A673 (cell line): ENCODE measurements around the gene HRNR. TPM values are rescaled to one million over a fixed set of nuclear protein-coding genes. Genes with fewer than 3 reads are reported as not detected.
"Not testable (repeated sequence)": the region's sequence is repeated elsewhere in the genome, so short reads cannot be mapped to it uniquely, and the experiment has no call there.

Experiments used
- Bru-seq: library from RNA; stranded (reverse); fragments of 400-500 nt; gene quantifications from one replicate; lab custom pipeline; 2021; lab: Mats Ljungman, UMichigan
- BruChase-seq, 2 experiments: library from RNA; stranded (reverse); fragments of 400-500 nt; gene quantifications; one replicate each; lab custom pipeline; 2021; lab: Mats Ljungman, UMichigan
- BruUV-seq: library from RNA; stranded (reverse); fragments of 400-500 nt; replicated peaks from 2 replicates; lab custom pipeline; 2021; lab: Mats Ljungman, UMichigan
- CTCF ChIA-PET: fragments of 300-600 bp; sonication (Branson Sonifier 250); formaldehyde crosslinking; loops from one replicate; lab custom pipeline; 2022; ENCODE audit warnings: antibody characterized with exemption; lab: Charles Lee
- POLR2A ChIA-PET: fragments of 300-600 bp; sonication (Branson Sonifier 250); formaldehyde crosslinking; loops from one replicate; lab custom pipeline; 2022; ENCODE audit warnings: antibody characterized with exemption; ENCODE audit not compliant: low non-redundant PET; lab: Charles Lee
- DNase-seq: peaks from one replicate; pipeline ENCODE4 v3.0.0-alpha.2; 2015; ENCODE audit warnings: low spot score
- H3K27ac ChIP-seq: fragments of 200-600 bp; sonication (generic); 2 replicates; pipeline ENCODE4 v1.5.1; 2016; ENCODE audit warnings: mixed run types, low read depth, mild to moderate bottlenecking, mixed read lengths, antibody characterized with exemption, low read length; ENCODE audit not compliant: poor library complexity, severe bottlenecking
- H3K27me3 ChIP-seq: fragments of 200-600 bp; sonication (generic); replicated peaks from 2 replicates; pipeline ENCODE4 v1.6.1; 2017; ENCODE audit warnings: mixed run types, low read depth, mild to moderate bottlenecking, mixed read lengths, antibody characterized with exemption, low read length; ENCODE audit not compliant: insufficient read depth, poor library complexity
- H3K36me3 ChIP-seq: fragments of 200-600 bp; sonication (generic); 2 replicates; pipeline ENCODE4 v1.6.1; 2016; ENCODE audit warnings: mixed run types, mild to moderate bottlenecking, mixed read lengths, antibody characterized with exemption, low read length; ENCODE audit not compliant: insufficient read depth, poor library complexity, severe bottlenecking
- H3K4me1 ChIP-seq: fragments of 200-600 bp; sonication (generic); 2 replicates; pipeline ENCODE4 v1.6.1; 2017; ENCODE audit warnings: mixed run types, mild to moderate bottlenecking, mixed read lengths, antibody characterized with exemption, low read length; ENCODE audit not compliant: insufficient read depth, poor library complexity, severe bottlenecking
- H3K4me3 ChIP-seq: fragments of 200-600 bp; sonication (generic); 2 replicates; pipeline ENCODE4 v1.5.1; 2016; ENCODE audit warnings: low read depth, mixed run types, mild to moderate bottlenecking, mixed read lengths, low read length; ENCODE audit not compliant: poor library complexity, severe bottlenecking
- H3K9me3 ChIP-seq: fragments of 200-600 bp; sonication (generic); 2 replicates; pipeline ENCODE4 v1.6.1; 2016; ENCODE audit warnings: mixed run types, low read depth, mild to moderate bottlenecking, mixed read lengths, antibody characterized with exemption, low read length; ENCODE audit not compliant: poor library complexity, severe bottlenecking
- EZH2 ChIP-seq: fragments of 200-600 bp; sonication (generic); IDR thresholded peaks from 2 replicates; pipeline ENCODE4 v1.6.1; 2017; ENCODE audit warnings: borderline replicate concordance, low read depth, mild to moderate bottlenecking, mixed read lengths, antibody characterized with exemption, low read length; ENCODE audit not compliant: poor library complexity, severe bottlenecking
- intact Hi-C: fragments of 100-400 bp; cut with micrococcal nuclease; formaldehyde crosslinking; loops from one replicate; pipeline ENCODE4 v1.10.0; 2022; ENCODE audit not compliant: unreplicated experiment
- long read RNA-seq: library from polyadenylated mRNA; stranded (forward); transcript quantifications from one replicate; pipeline ENCODE4 v2.0.0, GENCODE V29; 2022
- total RNA-seq: library from RNA; stranded (reverse); gene quantifications from 2 replicates; pipeline ENCODE4 v1.2.3, GENCODE V29; 2021
- TF ChIP-seq, protein P1 (sequence below): fragments of 300-800, 200-600 bp; sonication (generic); conservative IDR thresholded peaks from 2 replicates; pipeline ENCODE4 v1.5.1; 2017; ENCODE audit warnings: low read depth, mild to moderate bottlenecking, antibody characterized with exemption, low read length, moderate library complexity, mixed read lengths

HRNR gene
- total RNA-seq: not detected in 2 replicates
- Bru-seq, nascent RNA: not detected
- BruChase-seq, experiment 1, labeled RNA remaining after a 2-hour chase: not detected
- BruChase-seq, experiment 2, labeled RNA remaining after a 6-hour chase: not detected
- long read RNA-seq: 0 reads

DNA sequence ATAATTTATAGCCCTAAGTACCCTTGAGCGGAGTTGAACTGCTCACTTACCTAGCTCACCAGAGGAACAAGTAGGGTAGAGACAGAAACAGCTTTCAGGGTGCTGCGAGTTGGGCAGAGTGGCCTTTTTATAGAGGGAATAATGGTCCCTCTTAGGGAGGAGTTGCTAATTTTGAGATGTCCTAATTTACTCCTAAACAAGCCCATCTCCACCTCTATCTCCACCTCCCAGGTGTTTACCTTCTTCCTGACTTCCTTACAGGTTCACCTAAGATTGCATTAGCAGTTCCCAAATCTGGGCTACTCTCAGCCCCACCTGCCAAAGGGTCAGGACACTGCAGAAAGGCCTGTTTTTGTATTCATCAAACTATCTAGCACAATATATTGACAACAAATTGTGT lies at the start of gene HRNR:
Gene HRNR (minus strand): TSS at position 101 of the 400 bp plus-strand sequence. CDS start 940 bp downstream, outside the sequence.
- no TSS peak for BruUV-seq
- H3K4me1 ChIP-seq: no peaks in the 10 kb centered on the region
- no peak for TF ChIP-seq EZH2
- TF ChIP-seq, protein P1, sequence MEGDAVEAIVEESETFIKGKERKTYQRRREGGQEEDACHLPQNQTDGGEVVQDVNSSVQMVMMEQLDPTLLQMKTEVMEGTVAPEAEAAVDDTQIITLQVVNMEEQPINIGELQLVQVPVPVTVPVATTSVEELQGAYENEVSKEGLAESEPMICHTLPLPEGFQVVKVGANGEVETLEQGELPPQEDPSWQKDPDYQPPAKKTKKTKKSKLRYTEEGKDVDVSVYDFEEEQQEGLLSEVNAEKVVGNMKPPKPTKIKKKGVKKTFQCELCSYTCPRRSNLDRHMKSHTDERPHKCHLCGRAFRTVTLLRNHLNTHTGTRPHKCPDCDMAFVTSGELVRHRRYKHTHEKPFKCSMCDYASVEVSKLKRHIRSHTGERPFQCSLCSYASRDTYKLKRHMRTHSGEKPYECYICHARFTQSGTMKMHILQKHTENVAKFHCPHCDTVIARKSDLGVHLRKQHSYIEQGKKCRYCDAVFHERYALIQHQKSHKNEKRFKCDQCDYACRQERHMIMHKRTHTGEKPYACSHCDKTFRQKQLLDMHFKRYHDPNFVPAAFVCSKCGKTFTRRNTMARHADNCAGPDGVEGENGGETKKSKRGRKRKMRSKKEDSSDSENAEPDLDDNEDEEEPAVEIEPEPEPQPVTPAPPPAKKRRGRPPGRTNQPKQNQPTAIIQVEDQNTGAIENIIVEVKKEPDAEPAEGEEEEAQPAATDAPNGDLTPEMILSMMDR: no peak
- no peak within 1 kb of the TSS for H3K4me3 ChIP-seq
- ChIA-PET POLR2A (no interaction called here), CTCF (no interaction called here)
- H3K27ac ChIP-seq: no peak within 1 kb of the TSS
- intact Hi-C loops: no loop called here
- no peaks in the 10 kb centered on the region for H3K36me3 ChIP-seq
- H3K27me3 ChIP-seq: no peaks in the 10 kb centered on the region
- no peak for DNase-seq
- no peaks in the 10 kb centered on the region for H3K9me3 ChIP-seq

DNA sequence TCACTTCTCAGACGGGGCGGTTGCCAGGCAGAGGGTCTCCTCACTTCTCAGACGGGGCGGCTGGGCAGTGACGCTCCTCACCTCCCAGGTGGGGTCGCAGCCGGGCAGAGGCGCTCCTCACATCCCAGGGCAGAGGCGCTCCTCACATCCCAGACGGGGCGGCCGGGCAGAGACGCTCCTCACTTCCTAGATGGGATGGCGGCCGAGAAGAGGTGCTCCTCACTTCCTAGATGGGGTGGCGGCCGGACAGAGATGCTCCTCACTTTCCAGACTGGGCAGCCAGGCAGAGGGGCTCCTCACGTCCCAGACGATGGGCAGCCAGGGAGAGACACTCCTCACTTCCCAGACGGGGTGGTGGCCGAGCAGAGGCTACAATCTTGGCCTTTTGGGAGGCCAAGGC lies 32.4 kb upstream of the HRNR start:
- H3K36me3 ChIP-seq, H3K4me3 ChIP-seq, H3K9me3 ChIP-seq, POLR2A ChIA-PET, H3K4me1 ChIP-seq, H3K27me3 ChIP-seq, BruUV-seq, H3K27ac ChIP-seq, intact Hi-C loops, CTCF ChIA-PET, DNase-seq: not testable (repeated sequence)

DNA sequence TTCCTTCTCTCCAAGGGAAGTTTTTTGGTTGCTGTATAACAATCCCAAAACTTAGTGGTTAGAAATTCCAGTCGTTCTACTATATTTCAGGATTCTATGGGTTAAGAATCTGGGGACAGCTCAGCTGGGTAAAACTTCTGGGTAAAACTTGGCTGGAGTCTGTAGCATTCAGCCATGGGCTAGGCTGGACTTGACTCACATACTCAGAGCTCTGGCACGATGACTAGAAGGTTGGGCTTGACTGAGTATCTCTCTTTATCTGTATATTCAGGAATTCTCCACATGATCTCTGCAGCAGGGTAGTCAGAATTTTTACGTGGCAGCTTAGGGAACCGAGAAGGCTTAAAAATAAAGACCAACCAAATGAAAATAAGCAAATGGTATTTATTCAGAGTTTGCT lies 28.2 kb upstream of the HRNR start:
- no peak overlapping the region for H3K4me3 ChIP-seq
- no peaks in the 10 kb centered on the region for H3K4me1 ChIP-seq
- ChIA-PET CTCF (no interaction called here), POLR2A (no interaction called here)
- TF ChIP-seq EZH2: no peak
- TF ChIP-seq, protein P1: no peak
- H3K27ac ChIP-seq: no peak overlapping the region
- BruUV-seq: no TSS peak
- DNase-seq: no peak
- intact Hi-C loops: no loop called here
- H3K36me3 ChIP-seq: no peaks in the 10 kb centered on the region
- H3K27me3 ChIP-seq: peaks cover 6% of the 10 kb centered on the region
- no peaks in the 10 kb centered on the region for H3K9me3 ChIP-seq

DNA sequence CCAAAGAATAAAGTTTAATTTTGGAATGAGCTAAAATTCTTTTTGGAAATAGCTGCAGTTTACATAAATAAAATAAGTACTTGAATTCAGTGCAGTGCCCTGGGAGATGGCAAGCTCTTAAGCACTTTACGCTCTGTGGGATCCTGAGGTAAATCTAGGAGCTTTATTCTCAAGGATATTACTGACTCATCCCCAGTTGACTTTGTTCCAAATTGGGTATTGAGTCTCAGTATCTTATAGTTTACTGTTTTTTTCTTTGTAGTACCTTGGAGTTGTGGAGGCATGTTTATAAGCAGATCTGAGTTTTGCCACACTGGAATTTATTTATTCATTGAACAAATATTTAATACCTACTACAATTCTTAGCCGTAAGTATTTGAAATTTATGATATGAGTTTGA lies 27.4 kb upstream of the HRNR start:
- CTCF ChIA-PET: no interaction called here

More for the DNA sequence above, 27.4 kb upstream of the HRNR start:
- TF ChIP-seq EZH2: no peak
- TF ChIP-seq, protein P1: no peak
- intact Hi-C loops: no loop called here
- no peaks in the 10 kb centered on the region for H3K9me3 ChIP-seq
- no peak overlapping the region for H3K4me3 ChIP-seq
- POLR2A ChIA-PET: no interaction called here
- peaks cover 6% of the 10 kb centered on the region for H3K27me3 ChIP-seq
- no peaks in the 10 kb centered on the region for H3K36me3 ChIP-seq
- BruUV-seq: no TSS peak
- no peak for DNase-seq
- no peaks in the 10 kb centered on the region for H3K4me1 ChIP-seq
- no peak overlapping the region for H3K27ac ChIP-seq
